ENCODE results near the gene RHOXF2.
"Not testable (repeated sequence)": the region's sequence is repeated elsewhere in the genome, so short reads cannot be mapped to it uniquely, and the experiment has no call there.

The RHOXF2 gene, protein sequence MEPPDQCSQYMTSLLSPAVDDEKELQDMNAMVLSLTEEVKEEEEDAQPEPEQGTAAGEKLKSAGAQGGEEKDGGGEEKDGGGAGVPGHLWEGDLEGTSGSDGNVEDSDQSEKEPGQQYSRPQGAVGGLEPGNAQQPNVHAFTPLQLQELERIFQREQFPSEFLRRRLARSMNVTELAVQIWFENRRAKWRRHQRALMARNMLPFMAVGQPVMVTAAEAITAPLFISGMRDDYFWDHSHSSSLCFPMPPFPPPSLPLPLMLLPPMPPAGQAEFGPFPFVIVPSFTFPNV

DNA sequence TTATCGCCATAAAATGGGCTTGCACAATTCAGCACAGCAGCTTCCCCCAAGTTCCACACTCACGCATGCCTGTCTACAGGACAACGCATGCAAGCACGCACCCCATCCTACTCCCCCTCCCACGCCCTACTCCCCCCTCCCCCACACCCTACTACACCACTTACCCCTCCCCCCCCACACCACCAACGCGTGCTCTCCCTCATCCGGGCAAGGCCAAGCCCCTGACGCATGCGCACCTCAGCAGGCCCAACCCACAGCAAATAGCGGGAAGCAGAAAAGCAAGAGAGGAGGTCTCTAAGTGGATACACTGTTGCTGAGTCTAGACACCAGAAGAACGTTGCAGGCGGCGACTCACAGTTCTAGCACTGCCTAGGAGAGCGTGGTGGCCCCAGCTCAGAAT lies at the start of gene RHOXF2:
Gene RHOXF2, plus strand, starts transcription at position 301 of the 400 bp plus-strand sequence. CDS start 138 bp downstream, outside the sequence.
- in situ Hi-C loops (cut with HindIII; ENCODE audit: low sequenced_read_pairs): not testable (repeated sequence)

DNA sequence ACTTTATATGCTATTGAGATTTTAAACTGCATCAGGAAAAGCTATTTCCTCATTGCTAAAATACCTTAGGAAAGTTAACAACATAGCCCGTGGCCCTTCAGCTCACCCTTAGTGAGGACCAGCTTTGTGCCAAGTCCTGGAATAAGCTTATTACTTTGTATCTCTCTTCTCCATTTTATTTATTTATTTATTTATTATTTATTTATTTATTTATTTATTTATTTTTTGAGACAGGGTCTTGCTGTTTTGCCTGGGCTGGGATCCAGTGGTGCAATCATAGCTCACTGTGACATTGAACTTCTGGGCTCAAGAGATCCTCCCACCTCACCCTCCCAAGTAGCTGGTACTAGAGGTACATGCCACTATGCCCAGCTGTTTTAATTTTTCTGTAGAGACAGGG lies 49.0 kb upstream of the RHOXF2 start:
- in situ Hi-C loops (cut with HindIII; ENCODE audit: low sequenced_read_pairs): no loop called here

DNA sequence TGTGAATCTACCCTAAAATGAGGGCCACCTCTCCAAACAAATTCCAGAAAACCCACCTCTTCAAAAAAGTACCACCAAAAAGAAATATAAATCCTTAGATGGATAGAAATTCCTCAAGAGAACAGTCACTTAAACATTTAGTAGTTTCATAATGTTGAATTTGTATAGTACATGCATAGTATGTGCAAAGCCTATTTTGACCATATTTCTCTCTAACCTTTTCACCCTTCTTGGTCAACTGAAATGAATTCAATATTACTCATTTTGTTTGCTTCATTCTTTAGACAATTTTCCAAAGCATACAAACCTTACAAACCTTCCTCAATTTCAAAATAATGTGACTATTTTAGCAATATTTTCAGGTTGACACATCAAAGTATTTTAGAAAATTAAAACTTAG lies 46.8 kb upstream of the RHOXF2 start:
- in situ Hi-C loops (cut with HindIII; ENCODE audit: low sequenced_read_pairs): no loop called here

DNA sequence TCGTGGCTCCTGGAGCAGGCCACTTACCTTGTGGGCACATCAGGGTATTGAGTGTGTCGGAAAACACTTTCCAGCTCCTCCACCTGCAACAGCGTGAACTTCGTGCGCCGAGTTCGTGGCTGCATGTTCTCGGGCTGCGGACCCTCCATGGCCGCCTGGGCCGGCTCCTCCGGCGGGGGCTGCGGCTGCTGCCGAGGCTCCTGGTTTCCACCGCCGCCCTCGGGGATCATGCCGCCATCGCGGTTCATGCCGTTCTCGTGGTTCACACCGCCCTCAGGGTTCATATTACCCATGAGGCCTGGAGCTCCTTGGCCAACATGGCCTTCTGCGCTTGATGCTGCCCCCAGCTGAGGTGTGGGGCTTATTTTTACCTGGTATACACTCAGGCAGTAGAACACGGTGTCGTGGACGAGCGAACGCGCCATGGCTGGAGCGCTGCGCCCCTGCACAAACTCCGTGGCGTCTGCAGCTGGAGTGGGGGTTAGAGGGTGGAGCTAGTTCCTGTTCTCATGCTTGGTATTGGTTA lies 42.9 kb upstream of the RHOXF2 start, which contains the start of gene RHOXF1:
Gene RHOXF1, minus strand, starts transcription at position 476 of the 526 bp plus-strand sequence. Its CDS starts 51 bp downstream, at position 425.
- in situ Hi-C loops (cut with HindIII; ENCODE audit: low sequenced_read_pairs): no loop called here

DNA sequence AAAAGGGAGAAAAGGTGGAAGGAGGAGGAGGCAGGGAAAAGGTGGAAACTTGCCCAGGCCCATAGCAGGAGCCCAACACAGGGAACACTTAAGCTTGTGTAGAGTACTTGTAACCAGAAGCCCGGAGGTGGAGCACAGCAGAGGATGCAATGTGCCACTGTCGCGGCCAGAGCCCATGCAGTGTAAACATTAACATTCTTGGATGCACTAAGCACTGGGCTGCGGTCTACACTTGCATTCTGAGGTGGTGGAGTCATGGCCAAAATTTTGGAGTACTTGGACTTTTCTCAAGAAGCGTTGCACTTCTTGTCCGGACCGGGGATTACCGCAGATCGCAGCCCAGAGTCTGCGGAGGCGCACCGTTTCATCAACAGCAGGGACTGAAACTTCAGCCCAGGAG lies 38.2 kb upstream of the RHOXF2 start:
- in situ Hi-C loops (cut with HindIII; ENCODE audit: low sequenced_read_pairs): no loop called here

DNA sequence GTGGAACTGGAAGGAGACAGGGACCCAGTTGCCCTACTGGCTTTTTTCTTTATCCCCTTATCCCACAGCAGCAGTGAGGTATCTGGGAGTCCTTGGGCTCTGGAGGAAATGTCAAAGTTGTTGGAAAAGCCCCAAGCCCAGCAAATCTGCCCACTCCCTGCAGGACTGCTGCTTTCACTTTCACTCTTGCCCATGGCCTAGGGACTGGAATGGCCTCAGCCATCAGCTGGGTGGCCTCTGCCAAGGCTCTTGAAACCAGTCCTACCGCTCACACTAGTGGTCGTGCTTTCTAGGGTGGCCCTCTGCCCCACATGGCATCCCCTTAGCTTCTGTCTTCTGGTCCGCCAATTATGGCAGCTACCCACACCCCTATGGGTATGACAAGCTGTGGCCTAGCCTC lies 33.0 kb upstream of the RHOXF2 start:
- in situ Hi-C loops (cut with HindIII; ENCODE audit: low sequenced_read_pairs): no loop called here

DNA sequence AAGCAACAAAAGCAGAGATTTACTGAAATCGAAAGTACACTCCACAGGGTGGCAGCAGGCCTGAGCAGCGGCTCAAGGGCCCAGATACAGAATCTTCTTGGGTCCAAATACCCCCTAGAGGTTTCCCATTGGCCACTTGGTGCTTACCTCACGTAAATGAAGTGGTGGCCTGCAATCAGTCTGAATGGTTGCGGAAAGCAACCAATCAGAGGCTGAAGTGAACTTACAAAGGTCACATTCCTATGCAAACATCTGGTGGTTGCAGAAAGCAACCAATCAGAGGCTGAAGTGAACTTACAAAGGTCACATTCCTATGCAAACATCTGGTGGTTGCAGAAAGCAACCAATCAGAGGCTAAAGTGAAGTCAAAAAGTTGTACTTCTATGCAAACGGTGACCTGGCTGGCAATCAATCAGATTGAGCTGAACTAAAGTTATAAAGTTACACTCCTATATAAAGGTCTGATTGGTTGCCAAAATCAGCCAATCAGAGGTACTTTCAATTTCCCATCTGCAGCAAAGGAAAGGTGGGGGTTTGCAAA lies 30.0 kb upstream of the RHOXF2 start:
- in situ Hi-C loops (cut with HindIII; ENCODE audit: low sequenced_read_pairs): not testable (repeated sequence)

DNA sequence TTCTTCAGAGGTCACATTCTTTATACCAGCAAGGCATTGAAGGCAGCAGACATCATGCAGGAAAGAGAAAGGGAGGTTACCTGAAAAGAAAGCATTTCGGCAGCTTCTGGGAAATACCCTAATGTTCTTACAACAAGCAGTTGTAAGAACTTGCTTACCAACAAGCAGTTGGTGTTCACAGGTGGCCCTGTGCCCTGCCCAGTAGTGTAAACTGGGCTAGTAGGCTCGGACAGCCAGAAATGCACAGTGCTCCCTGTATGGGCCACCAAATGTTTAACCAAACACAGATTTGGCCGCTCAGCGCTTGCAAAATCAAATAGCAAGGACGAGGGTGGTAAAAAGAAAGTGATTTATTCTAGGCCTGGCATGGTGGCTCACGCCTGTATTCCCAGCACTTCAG lies 22.3 kb upstream of the RHOXF2 start:
- in situ Hi-C loops (cut with HindIII; ENCODE audit: low sequenced_read_pairs): no loop called here

DNA sequence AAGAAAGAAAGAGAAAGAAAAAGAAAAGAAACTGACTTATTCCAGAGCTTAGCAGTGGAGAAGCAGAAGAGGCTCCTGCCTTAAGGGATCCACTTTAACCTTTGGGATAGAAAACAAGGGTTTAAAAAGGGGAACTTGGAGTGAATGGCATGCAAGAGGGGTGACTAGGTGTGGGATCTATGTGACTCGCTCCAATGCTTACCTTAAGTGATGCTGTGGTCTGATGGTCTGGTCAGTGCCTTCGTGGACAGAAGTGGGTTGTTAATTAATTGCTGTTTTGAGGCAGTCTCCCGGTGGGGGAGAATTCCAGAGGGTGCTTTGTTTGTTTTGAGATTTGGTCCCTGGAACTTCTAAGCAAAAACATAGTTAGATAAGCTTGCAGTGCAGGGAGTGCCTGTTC lies 21.6 kb upstream of the RHOXF2 start:
- in situ Hi-C loops (cut with HindIII; ENCODE audit: low sequenced_read_pairs): no loop called here

DNA sequence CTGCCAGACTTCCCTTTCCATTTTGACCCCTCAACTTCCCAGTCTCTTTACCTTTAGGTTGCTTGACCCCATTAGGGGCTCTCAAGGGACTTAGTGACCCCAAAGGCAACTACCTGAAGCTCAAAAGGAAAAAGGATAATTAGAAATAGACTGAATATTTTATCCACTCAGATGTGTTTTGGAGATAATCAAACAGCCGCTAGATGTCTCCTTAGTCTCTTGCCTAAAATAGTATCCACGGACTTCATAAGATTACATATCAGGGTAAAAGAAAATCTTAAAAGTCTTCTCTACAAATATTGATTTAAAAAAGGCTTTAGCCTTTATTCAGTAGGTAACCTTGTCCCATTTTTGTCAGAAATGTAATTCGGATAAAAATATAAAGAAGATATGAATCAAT lies 21.0 kb upstream of the RHOXF2 start:
- in situ Hi-C loops (cut with HindIII; ENCODE audit: low sequenced_read_pairs): no loop called here

DNA sequence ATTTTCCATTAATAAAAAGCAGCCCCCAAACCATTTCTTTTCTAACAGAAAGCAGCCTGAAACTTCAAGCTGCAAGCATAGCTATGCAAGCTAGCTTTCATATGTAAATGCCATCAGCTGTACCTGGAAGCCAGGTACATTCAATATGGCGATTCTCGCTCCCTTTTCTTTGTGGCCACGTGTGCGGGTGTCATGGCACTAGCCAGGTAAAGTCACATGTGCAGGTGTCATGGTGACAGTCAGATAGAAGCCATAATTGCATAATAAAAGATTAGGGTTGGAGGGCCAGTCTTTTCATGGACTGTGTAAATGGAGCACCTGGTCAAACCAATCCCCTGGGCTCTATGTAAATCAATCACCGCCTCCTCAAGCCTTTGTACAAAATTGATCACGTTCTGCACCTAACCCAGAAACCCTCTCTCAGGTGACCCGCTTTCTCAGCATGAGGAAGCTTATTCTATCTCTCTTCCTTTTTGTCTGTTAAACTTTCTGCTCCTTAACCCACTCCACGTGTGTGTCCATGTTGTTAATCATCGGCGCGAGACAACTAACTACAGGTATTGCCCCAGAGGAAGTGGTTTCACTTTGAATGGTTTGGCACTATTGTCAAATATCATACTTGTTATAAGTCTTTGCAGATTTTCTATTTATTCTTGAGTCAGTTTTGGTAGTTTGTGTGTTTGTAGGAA lies 18.0 kb upstream of the RHOXF2 start:
- in situ Hi-C loops (cut with HindIII; ENCODE audit: low sequenced_read_pairs): no loop called here

DNA sequence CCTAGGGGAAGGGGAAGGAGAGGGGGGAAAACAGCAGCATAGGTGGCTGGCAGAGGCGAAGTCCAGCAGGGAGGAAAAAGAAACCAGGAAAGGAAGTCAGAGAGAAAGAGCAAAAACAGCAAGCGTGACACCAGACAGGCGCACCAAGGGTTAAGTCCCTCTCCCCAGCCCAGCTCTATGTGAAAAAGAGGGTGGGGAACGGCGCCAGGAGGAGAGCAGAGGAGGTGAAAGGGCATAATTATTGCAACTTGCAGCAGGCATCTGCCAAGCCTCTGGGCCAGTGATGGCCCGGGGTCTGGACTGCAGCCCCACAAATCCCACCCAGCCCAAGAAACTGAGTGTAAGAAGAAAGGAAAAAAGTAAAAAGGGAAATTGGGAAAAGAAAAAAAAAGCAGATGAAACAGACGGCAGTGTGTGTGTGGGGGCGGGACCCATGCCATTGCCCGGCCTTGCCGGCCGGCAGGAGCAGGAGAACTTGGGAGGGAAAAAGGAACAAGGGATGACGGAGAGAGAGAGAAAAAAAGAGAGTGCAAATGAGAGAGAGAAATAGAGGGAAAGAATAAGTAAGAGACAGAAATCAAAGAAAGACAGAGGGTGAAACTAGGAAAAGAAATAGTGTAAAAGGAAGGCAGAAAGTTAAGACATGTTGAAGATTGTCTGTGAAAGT lies 14.1 kb upstream of the RHOXF2 start:
- in situ Hi-C loops (cut with HindIII; ENCODE audit: low sequenced_read_pairs): no loop called here

DNA sequence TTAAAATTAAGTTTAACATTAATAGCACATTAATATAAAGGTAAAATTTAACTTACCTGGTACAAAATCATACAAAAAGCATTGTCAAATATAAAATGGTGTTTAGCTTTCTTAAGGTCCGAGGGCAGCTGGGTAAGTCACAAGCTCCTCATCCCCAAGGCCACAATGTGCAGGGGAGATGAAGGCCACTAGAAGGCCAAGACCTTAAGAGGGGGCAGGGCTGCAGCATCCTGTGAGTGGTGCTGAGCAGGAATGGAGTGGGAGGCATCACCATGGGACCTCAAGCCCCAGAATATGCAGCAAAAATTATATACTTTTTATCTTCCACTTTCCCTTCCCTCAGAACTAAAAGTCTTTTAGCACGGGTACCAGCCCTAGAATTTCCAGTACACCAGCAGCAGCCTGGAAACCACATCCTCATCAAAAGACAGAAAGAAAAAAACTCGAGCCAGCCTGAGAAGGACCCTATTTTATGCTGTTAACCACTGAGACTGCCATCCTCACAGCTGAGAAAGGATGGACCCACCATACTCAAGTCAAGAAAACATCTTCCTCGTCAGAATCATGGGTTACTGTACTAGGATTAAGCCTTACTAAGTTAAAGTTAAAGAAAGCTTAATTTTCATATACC lies 13.0 kb upstream of the RHOXF2 start:
- in situ Hi-C loops (cut with HindIII; ENCODE audit: low sequenced_read_pairs): no loop called here

DNA sequence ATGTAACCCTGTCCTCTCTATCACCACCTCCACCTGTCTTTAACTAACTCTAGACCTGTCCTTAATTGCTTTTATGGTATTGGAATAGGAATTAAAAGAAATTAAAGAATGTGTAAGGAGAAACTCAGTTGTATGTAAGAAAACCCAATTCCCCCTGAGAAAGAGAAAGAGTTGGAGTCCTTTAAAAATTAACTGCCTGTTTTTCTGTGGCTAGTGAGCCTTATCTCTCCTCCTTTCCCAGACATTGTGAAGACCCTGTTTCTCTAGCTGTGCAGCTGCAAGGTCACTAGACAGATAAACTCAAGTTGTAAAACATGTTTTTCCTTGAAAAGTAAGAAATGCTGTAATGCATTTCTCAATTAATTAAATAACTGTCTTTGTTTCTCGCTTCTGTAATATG lies 12.1 kb upstream of the RHOXF2 start:
- in situ Hi-C loops (cut with HindIII; ENCODE audit: low sequenced_read_pairs): not testable (repeated sequence)

DNA sequence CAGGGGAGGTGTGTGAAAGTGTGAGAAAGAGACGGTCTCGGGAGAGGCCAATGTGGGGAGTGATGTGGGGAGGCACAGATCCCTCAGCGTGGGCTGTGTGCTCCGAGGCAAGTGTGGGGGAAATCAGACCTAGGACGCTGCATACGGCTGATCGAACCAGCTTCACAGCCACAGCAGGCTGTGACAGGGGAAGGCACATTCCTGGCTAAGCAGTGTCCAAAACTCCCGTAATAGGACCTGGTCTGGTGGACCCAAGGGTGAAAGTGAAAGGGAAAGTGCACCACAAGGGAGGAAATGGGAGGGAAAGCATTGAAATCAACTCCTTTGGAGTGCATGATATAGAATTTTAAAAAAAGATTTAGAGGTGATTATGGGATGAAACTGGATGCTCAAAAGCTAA lies 10.9 kb upstream of the RHOXF2 start:
- in situ Hi-C loops (cut with HindIII; ENCODE audit: low sequenced_read_pairs): no loop called here

DNA sequence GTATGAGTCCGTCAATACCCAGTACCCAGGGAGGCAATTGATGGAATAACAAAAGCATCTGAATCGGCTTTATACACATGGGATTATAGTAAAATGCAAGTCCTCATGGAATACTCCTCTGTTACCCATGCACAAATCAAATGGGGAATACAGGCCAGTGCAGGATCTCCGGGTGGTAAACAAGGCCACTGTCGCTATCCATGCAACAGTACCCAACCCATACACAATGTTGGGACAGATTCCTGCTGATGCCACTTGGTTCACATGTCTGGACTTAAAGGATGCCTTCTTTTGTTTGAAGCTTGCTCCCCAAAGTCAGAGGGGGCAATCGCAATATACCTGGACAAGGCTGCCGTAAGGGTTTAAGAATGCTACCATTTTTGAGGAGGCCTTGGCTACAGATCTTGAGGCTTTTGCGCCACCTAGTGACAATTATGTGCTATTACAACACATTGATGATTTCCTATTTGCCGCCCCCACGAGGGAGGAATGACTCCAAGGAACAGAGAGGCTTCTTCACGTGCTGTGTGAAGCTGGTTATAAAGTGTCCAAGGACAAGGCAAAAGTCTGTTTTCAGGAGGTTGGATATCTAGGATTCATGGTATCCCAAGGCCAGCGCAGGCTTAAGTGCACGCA lies 8.2 kb upstream of the RHOXF2 start:
- in situ Hi-C loops (cut with HindIII; ENCODE audit: low sequenced_read_pairs): not testable (repeated sequence)

DNA sequence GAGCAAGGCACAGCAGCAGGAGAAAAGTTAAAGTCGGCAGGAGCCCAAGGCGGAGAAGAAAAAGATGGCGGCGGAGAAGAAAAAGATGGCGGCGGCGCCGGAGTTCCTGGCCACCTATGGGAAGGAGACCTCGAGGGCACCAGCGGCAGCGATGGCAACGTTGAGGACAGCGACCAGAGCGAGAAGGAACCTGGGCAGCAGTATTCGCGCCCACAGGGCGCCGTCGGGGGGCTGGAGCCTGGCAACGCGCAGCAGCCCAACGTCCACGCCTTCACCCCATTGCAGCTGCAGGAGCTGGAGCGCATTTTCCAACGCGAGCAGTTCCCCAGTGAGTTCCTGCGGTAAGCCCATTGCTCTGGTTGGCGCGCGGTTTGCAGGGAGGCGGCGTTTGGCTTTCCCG lies 673 bp downstream of the RHOXF2 start:
- in situ Hi-C loops (cut with HindIII; ENCODE audit: low sequenced_read_pairs): not testable (repeated sequence)

DNA sequence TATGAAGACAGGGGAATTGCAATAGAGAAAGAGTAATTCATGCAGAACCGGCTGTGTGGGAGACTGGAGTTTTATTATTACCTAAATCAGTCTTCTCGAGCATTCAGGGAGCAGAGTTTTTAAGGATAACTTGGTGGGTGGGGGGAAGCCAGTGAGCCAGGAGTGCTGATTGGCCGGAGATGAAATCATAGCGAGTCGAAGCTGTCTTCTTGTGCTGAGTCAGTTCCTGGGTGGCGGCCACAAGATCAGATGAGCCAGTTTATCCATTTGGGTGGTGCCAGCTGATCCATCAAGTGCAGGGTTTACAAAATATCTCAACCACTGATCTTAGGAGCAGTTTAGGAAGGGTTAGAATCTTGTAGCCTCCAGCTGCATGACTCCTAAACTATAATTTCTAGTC lies 34.8 kb downstream of the RHOXF2 start:
- in situ Hi-C loops (cut with HindIII; ENCODE audit: low sequenced_read_pairs): not testable (repeated sequence)

DNA sequence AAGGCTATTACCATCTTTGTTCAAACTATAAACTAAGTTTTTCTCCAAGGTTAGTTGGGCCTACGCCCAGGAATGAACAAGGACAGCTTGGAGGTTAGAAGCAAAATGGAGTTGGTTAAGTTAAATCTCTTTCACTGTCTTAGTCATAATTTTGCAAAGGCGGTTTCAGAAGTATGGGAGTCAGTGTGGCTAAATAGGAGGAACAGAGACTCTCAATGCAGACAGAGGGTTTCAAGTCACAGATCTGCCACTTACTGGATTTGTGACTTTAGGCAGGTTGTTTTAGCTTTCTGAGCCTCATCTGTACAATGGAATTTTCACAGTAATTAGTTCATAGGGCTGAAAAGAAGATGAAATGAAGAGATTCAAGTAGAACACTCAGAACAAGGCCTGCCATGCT lies 35.3 kb downstream of the RHOXF2 start:
- in situ Hi-C loops (cut with HindIII; ENCODE audit: low sequenced_read_pairs): not testable (repeated sequence)

DNA sequence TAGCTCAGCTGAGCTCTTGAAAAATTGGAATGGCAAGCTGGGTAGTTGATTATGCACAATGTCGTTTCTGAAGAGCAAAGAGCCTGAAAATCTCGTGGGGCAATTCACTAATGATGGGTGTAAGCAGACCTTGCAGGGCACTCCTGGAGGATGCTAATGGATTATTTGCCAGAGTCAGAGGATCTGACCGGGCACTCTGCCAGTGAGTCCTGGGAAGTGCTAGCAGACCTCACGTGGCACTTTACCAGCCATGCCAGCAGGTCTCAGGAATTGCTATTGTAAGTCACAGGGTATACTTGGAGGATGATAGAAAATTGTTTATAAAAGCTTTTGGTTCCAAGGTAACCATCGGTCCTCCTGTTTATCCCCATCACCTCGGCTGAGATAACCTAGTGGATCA lies 37.4 kb downstream of the RHOXF2 start:
- in situ Hi-C loops (cut with HindIII; ENCODE audit: low sequenced_read_pairs): not testable (repeated sequence)

Measured in DLD1 (cell line).